NCI-H2196 treated with DMSO at 0.1 percent for 48 hours (cell line): Measurements from ENCODE around the gene ZMYM3.
"Not testable (repeated sequence)": the region's sequence is repeated elsewhere in the genome, so short reads cannot be mapped to it uniquely, and the experiment has no call there.

Source experiments
- DNase-seq: peaks from one replicate; lab custom pipeline; 2025; ENCODE audit not compliant: unreplicated experiment; lab: John Stamatoyannopoulos, UW

ZMYM3 gene

GRCh38 chrX:71254092-71254963, at the start of gene ZMYM3:
ZMYM3 (minus strand) TSS chrX:71254140; CDS start chrX:71253255, 885 bp downstream.
- DNase-seq, result peak; percentile 54

DNA sequence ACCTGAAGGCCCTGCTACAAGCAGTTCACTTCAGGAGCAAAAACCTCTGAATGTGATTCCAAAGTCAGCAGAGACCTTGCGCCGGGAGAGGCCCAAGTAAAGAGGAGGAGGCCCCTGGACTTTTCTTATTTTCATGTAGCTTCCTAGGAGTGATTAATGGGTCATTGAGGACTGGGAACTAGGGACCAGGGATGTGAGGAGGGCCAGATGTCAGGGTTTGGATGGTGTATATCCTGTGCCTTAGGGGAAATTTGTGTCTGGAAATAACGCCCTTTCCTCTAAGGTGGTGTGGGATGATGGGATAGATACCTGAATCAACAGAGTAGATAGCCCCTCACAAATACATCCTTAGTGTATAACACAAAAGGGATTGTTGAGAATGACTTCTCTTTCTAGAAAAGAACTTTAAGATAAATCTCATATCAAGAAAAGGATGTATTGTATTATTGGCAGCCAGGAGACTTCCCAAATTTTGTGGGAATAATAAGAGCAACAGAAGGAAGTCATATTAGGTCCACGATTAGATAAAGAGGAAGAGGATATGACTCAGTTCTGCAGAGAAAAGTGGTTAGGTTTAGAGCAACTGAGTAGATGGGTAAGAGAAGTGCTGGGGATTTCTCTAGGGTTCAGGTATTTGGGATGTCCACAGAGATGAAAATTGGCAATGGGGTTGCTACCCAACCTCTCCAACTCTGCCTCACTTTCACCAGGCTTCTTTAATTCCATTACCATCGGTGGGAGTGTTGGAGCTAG, 48.7 kb upstream of the ZMYM3 start:
- DNase-seq, result no peak

GRCh38 chrX:71301195-71301924, 47.4 kb upstream of the ZMYM3 start, which contains the start of gene ITGB1BP2:
ITGB1BP2 (plus strand) TSS chrX:71301750; CDS start chrX:71301807, 57 bp downstream.
- DNase-seq, result no peak

GRCh38 chrX:71300495-71300894, 46.6 kb upstream of the ZMYM3 start:
- not testable (repeated sequence) for DNase-seq

GRCh38 chrX:71300064-71300463, 46.1 kb upstream of the ZMYM3 start:
- not testable (repeated sequence) for DNase-seq

DNA sequence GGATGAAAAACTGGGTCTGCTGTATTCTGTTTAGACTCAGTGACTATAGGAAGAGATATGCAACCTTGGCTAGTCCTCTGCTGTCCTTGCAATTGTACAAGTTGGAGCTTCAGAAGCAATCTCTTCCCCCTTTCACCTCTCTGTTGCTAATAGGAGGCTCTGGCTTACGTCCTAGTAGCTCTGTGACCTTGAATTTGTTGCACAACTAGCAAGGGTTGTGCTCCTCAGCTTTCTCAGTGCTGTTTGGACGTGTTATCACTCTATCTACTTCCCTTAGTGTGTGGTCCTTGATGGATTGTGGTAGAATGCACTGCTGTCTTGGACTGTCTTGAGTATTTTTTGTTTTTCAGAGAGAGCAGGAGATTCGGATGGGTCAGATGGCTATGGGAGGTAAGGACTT, 44.2 kb upstream of the ZMYM3 start:
- no peak for DNase-seq

DNA sequence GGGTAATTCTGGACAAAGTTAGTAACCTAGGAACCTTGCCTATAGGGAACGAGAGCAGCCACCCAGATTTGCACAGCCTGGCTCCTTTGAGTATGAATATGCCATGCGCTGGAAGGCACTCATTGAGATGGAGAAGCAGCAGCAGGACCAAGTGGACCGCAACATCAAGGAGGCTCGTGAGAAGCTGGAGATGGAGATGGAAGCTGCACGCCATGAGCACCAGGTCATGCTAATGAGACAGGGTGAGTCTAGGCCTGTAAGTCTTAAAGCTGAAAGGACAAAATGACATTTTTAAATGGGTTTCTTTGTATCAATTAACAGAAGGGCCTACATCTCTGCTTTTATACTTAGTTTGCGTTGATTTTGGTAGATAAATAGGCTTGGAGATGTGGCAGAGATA, 42.9 kb upstream of the ZMYM3 start:
- no peak for DNase-seq

DNA sequence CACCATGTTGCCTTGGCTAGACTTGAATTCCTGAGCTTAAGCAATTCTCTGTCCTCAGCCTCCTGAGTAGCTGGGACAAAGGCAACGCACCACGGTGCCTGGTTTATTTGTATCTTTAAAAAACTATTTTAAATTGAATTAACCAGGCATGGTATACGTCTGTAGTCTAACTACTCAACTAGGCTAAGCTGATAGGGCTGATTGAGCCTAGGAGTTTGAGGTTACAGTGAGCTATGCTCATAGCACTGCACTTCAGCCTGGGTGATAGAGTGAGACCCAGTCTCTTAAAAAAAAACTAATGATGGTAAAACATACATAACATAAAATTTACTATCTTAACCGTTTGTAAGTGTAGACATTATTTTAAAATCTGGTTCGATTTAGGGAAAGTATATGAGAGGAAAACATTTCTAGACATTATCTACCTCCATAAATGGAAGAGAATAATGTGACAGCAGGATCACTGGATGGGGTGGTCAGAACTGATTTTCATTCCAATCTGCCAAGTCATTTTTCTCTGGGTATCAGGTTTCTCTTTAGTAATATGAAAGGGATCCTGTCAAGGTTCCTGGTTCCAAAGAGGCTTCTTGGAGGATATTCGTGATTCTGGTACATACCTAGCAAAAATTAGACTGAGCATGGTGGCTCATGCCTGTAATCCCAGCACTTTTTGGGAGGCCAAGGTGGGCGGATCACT, 38.9 kb upstream of the ZMYM3 start:
- DNase-seq, result no peak

DNA sequence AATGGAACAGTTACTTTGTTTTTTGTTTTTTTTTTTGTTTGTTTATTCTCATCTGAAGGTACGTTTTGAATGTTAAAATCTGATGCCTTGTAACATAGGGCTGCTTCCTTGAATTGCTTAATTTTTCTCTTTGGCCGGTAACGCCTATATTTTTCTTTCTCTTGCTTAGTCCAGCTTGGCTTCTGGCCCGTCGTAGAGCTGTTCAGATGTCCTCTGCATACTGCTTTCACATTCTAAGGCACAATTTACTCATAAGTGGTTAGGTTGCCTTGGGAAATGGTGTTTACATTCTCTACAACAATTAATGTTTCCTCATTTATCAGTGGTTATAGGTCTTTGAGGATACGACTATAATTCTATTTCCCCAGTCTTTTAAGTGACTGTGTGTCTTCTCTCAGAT, 37.4 kb upstream of the ZMYM3 start:
- no peak for DNase-seq

- no peak for DNase-seq
These were observed 32.0 kb upstream of the ZMYM3 start for GRCh38 chrX:71285929-71286328.

DNA sequence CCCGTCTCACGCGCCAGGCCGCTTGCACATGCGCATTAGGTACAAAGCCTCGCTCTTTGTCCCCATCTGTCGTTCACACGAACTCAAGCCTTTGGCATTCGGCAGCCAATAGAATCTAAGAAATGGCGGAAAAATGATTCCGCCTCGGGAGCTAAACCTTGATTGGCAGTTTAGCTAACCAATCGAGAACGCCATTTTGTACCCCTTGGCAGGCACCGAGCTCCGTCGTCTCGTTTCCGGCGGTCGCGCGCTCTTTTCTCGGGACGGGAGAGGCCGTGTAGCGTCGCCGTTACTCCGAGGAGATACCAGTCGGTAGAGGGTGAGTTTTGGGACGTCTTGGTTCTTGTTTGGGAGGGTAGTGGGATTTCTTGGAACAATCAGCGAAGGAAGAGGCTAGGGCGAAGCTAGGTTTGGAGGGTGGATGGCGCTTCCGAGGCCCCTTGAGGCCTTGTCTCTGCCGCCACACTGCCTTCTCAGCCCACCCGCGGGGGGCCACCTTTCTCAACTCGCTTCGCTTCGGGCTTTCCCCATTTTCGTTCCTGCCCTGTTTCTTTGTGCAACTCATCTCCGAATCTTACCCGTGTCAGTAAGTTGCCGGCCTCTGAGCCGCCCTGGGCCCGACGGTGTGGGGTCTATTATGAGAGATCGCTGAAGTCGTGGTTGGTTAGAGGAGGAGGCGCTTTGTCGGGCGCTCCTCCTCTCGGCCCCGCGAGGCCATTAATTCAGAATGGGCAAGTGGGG, 29.6 kb upstream of the ZMYM3 start, which contains the start of gene NONO:
NONO (plus strand) TSS at position 233 of the 741 bp plus-strand sequence. CDS start 7,003 bp downstream, outside the sequence.
- peak; percentile 85 for DNase-seq

DNA sequence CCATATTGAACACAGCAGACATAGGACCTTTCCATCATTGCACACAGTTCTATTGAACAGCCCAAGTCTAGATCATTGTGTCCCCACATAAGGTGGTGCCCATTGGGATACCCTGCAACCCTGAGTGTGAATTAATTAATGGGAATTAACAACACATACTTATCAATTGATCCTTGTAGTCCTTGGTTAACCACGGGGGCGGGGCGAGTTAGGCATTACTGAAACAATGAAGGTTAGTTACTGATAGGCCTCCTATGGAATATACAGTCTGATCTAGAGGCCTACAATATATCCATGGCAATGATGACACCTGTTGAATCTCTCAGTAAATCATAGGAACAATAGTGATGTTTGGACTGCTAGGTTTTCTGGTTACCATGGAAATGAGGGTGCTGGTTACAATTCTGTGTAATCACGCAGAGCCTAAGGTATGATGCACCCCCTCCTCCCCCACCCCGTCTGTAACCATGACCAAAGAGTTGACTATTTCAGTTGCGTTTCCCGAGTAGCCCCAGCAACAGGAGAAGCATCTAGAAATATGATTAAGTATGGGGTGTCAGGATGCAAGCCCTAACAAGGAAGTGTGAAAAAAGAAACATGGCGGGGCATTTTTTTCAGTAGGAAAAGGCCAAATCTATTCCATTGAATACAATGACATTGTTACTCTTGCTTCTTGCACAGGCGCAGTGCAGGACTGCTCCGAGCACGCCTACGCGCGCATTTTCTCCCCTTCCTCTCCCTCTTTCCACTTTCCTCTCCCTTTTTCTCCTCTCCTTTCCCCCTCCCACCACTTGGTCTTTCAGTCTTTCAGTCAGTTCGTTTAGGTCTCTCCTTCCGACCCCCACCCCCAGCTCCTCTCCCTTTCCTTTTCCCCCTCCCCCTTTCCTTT, 28.8 kb upstream of the ZMYM3 start:
- peak; percentile 11 for DNase-seq

DNA sequence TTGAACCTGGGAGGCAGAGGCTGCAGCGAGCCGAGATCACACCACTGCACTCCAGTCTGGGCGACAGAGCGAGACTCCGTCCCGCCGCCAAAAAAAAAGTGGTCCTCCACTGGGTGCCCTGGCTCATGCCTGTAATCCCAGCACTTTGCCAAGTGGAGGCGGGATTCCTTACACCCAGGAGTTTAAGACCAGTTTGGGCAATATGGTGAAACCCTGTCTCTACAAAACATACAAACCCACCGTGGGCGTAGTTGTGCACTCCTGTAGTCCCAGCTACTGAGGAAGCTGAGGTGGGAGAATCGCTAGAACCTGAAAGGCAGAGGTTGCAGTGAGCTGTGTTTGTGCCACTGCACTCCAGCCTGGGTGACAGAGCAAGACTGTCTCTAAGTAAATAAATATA, 27.4 kb upstream of the ZMYM3 start:
- DNase-seq, result not testable (repeated sequence)

- not testable (repeated sequence) for DNase-seq
These were observed 18.4 kb upstream of the ZMYM3 start for GRCh38 chrX:71272313-71272712.

DNA sequence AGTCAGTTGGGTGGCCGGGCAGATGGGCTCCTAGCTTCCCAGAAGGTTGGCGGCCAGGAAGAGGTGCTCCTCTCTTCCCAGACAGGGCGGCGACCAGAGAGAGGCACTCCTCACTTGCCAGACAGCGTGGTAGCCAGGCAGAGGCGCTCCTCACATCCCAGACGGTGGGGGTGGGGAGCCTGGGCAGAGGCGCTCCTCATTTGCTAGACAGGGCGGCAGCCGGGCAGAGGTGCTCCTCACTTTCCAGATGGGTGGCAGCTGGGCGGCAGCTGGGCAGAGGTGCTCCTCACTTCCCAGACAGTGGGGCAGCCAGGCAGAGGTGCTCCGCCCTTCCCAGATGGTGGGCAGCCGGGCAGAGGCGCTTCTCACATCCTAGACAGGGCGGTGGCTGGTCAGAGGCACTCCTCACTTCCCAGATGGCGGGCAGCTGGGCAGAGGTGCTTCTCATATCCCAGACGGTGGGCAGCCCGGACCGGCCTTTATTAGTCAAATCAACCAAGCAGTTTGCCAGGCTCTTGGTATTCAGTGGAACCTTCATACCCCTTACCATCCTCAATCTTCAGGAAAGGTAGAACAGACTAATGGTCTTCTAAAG, 16.0 kb upstream of the ZMYM3 start:
- DNase-seq, result no peak

DNA sequence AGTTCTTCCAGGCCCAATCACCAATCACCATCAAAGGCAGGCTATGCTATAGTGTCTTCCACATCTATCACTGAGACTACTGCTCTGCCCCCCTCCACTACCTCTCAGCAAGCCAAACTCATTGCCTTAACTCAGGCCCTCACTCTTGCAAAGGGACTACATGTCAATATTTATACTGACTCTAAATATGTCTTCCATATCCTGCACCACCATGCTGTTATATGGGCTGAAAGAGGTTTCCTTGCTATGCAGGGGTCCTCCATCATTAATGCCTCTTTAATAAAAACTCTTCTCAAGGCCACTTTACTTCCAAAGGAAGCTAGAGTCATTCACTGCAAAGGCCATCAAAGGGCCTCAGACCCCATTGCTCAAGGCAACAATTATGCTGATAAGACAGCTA, 14.7 kb upstream of the ZMYM3 start:
- not testable (repeated sequence) for DNase-seq

DNA sequence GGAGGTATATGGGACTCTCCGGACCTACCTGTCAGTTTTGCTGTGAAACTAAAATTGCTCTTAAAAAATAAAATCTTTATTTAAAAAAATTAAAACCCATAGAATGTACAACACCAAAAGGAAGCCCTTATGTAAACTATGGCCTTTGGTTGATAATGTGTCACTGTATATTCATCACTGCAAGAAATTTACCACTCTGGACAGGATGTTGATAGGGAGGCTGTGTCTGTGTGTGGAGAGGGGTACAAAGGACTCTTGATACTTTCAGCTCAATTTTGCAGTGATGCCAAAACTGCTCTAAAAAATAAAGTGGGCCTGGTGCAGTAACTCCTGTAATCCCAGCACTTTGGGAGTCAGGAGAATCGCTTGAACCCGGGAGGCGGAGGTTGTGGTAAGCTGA, 2.9 kb upstream of the ZMYM3 start:
- DNase-seq, result no peak

DNA sequence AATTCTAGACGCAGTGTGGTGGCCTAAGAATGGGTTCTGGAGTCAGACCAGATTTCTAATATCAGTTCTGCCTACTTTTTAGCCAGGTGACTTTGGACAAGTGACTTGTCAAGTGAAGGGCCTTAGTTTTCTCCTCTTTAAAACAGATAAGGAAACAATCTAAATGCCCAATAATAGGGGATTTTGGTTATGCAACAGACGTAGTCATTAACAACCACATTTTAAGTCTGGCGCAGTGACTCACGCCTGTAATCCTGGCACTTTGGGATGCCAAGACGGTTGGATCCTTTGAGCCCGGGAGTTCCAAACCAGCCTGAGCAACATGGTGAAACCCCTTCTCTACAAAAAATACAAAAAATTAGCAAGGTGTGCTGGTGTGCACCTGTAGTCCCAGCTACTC, 2.1 kb upstream of the ZMYM3 start:
- DNase-seq, result no peak
